Endometrium (tissue), 2 donors: ENCODE data around the gene YBX2.

ENCODE experiments used
- FAIRE-seq: peaks from 2 replicates; lab custom pipeline; 2012; peaks lifted over from hg19 to GRCh38; lab: Jason Lieb, UNC
- donor health status: control.
- donor health status: control.

YBX2 gene

DNA sequence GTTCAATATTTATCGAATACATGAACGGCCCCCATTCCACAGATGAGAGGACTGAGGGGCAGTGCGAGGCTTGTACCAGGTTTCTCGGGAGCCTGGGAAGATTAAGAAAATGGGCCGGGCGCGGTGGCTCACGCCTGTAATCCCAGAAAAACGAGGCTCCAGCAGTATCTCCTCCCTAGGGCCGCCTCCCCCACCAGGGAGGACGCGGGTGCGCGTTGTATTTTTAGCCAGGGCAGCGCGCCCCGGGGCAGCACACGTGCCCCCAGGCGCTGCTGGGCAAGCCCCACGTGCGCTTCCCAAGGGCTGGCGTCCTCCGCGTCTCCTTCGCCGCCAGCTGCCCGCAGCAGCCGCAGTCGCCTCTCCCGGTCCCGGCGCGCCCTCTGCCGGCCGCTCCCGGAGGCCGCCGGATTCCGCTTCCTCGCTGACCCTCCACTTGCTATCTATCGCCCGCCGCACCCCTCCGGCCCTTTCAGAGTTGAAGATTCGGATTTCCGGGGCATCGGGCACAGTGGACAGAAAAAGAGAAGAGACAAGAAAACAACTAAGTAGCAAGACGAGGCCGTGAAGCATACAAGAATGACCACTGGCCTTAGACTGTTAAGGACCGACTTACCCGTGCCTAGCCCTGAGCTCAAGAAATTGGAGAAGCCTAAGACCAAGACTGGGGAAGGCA lies 1.9 kb upstream of the YBX2 start:
- no peak for FAIRE-seq

DNA sequence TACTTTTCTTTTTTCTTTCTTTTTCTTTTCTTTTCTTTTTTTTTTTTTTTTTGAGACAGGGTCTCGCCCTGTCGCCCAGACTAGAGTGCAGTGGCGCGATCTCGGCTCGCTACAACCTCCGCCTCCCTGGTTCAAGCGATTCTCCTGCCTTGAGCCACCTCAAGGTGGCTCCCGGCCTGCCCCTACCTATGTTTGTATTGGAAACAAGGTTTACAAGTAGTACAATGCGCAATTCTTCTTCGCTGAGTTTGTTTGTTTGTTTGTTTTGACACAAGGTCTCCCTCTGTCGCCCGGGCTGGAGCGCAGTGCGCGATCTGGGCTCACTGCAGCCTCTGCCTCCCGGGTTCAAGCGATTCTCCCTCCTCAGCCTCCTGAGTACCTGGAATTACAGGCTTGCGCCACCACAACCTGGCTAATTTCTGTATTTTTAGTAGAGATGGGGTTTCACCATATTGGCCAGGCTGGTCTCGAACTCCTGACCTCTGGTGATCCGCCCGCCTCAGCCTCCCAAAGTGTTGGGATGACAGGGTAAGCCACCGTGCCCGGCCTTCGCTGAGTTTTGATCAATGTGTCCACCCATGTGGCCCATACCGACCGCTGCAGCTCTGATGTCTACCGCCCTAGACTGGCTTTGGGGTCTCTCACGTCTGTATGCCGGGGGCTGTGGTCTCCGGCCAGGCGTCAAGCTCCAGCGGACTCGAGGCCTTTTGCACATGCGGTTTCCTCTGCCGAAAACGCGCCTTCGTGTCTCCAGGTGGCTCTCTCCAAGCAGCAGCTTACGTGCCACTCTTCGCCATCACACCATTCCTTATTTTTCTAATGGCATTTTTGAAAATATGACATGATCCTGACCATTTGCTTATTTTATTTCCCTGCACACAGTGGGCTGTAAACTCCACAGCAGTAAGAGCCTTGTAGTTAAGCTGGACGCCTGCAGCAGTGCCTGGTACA lies 1.1 kb upstream of the YBX2 start:
- FAIRE-seq, result no peak

DNA sequence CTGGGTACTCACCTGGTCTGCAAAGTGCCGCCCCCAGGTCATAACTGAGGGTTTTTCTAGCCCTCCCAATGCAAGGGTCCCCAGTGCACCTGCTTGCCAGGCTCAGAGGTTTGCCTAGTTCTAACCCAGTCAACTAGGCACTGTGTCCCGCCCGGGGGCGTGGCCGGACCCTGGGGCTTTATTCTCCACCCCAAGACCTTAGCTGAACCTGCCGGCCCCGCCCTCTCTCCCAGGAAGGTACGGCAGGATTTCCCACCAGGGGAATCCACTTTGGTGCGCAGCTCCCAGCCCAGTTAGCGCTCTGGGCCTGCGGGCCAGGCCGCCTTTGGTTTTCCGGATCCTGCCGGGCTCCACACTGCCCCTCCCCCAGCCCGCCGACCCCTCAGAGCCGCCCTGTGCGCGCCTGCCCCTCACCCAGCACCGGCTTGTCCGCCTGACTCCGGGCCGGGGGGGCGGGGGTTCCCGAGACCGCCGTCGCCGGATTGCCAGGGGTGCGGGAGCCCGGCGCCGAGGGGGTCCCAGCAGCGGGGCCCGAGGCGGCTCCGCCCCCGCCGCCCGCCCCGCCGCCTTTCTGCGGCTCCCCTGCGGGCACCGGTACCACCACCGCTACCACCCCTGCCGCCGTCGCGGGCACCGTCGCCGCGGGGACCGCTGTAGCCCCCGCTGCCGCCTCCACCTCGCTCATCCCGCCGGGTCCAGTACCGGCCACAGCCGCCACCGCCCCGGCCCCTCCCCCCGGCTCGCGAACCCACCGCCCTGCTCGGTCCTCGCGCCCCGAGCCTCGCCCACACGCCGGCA lies 424 bp downstream of the YBX2 start:
- FAIRE-seq, result no peak

DNA sequence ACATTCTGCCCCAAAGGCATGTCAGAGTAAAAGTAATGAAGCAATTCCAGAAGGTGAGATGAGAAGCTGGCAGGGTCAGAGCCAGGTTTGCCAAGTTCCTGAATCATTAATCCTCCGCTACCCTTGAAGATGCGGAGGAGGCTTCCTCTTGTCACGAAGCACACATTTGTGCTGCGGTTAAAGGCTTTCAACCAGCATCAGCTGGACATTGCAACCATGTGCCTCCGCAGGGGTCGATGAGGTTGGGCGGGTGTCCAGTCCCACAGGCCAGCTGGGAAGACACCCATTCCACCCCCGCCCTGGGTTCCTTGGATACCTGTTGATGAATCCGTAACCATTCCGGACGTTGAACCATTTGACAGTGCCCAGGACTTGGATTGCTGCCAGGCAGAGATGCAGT lies 1.3 kb downstream of the YBX2 start:
- FAIRE-seq, result no peak

DNA sequence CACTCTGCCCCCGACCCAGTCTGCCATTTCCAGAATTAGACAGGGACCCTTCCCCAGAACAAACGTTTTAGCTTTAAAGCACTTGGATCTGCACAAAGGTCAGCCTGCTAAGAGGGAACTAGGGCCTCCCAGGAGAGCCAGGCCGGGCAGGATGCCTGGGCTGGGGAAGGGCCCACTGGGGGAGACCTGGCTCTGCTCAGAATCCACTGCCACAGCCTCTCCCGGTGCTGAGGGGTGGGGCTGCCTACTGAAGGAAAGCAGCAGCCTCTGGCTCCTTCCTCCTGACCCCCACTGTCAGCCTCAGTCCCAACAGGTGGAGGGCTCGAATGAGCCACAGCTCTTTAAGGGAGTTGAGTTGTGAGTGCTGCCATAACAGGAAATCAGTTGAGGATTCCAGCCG lies 1.7 kb downstream of the YBX2 start:
- no peak for FAIRE-seq

DNA sequence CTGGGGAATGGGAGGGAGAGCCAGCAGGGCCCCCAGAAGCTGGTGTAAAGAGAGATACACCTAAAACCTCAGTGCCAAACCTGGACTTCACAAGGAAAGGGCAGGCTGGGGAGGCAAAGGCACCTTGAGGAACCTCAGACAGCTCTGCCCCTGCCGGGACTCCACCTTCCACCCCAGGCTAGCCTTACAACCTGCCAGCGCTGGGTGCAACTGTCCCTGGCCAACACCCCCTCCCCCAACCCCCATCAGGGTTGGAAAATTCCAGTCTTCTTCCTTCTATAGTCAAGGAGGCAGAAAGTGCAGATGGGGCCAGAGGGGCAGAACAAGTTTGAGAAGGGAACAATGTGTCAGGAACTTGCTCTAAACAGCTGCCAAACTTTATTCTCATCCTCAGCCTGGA lies 2.2 kb downstream of the YBX2 start:
- FAIRE-seq, result no peak

DNA sequence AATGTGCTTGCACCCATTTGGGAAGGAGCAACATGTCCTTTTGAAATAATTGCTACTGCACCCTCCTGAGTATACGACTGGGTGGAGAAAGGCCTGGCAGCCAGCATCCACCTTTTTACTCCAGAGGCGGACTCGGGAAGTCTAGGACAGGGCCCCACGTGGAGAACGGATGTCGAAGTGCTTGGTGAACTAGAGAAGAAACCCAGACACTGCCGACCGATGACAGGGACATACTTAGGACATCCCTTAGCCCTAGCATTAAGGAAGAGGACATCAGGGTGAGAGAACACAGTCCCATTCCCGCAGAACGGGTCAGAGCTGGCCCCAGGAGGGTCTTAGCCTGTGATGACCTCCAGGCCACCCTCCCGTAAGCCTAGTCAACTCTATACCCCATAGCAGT lies 3.8 kb downstream of the YBX2 start:
- FAIRE-seq, result no peak

DNA sequence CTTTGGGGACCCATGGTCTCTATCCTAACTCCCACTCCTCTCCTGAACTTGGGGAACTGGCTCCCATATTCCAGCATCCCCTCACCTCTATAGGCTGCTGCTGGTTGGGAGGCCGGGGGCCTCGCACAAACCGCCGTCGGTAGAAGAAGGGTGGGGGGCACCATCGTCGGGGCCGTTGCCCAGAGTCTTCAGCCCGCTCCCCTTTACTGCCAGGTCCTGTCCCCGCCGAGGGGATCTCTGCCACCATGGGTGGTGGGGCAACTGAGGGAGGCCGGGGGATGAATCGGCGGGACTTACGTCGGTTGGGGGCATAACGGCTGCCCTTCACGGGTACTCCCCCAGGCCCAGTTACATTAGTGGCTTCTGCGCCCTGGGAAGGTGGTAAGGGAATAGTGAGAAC lies 4.3 kb downstream of the YBX2 start:
- FAIRE-seq, result no peak

DNA sequence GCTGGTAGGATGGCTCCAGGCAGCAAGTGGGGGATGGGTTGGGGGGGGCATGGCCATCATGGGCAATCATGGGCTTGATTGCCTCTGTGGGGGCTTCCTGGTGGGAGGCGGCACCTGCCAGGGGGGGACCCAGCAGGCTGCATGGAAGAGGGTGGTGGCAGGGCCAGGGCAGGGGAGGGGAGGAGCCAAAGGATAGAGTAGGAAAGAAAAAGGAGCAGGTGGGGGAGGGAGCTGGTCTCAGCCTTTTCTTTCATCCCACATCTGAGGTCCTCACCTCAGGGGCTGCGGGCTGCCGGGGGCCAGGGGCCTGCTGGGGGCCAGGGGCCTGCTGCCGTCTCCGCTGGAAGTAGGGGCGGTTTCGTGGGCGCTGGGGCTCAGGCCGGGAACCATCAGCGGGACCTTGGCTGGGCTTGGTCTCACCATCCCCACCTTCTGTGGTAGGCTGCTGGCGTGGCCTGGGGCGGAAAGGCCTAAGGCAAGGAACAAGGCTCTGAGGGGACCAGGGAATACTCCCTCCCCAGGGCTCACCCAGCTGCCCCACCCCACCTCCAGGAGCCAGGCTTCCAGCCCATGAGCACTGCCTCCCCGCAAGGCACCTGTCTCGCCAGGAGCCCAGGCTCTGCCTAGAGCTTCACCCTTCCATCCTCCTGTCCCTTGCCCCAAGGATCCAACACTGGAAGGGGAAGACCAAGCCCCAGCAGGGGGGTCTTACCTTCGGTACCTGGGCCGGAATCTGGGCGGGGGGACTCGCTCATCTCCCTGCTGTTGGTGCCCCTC lies 5.0 kb downstream of the YBX2 start:
- FAIRE-seq, result no peak

DNA sequence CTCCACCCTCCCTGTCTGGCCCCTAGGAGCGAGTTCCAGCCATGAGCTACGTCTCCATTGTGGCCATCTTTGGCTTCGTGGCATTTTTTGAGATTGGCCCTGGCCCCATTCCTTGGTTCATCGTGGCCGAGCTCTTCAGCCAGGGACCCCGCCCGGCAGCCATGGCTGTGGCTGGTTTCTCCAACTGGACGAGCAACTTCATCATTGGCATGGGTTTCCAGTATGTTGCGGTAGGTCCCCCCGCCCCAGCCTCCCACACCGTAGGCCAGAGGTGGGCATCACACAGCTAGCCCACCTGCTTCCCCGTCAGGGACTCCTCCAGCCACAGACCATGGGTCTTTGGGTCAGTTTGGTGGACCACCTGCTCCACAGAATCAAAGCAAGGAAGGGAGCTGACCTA lies 8.8 kb downstream of the YBX2 start:
- no peak for FAIRE-seq

DNA sequence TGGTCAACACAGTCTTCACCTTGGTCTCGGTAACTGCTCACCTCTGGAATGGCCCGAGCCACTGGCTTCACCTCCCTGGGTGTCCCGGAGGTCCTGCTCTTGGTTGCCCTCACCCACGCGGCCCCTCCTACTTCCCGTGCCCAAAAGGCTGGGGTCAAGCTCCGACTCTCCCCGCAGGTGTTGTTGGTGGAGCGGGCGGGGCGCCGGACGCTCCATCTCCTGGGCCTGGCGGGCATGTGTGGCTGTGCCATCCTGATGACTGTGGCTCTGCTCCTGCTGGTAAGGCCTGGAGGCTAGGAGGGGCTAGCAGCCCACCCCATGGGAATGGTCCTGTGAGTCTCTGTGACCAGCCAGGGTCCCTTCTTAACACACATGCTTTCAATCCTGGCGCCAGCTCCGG lies 9.5 kb downstream of the YBX2 start:
- no peak for FAIRE-seq

DNA sequence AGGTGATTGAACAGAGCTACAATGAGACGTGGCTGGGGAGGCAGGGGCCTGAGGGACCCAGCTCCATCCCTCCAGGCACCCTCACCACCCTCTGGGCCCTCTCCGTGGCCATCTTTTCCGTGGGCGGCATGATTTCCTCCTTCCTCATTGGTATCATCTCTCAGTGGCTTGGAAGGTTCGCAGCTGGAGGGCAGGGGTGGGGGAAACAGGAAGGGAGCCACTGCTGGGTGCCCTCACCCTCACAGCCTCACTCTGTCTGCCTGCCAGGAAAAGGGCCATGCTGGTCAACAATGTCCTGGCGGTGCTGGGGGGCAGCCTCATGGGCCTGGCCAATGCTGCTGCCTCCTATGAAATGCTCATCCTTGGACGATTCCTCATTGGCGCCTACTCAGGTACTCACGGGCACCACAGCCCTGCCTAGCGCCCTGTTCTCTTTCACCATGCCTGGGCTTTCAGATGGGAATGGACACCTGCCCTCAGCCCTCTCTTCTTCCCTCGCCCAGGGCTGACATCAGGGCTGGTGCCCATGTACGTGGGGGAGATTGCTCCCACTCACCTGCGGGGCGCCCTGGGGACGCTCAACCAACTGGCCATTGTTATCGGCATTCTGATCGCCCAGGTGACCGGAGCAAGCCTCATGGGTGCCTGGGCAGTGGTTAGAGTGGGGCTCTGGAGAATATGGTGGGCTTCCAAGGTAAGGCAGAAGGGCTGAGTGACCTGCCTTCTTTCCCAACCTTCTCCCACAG lies 10.8 kb downstream of the YBX2 start:
- FAIRE-seq, result no peak

DNA sequence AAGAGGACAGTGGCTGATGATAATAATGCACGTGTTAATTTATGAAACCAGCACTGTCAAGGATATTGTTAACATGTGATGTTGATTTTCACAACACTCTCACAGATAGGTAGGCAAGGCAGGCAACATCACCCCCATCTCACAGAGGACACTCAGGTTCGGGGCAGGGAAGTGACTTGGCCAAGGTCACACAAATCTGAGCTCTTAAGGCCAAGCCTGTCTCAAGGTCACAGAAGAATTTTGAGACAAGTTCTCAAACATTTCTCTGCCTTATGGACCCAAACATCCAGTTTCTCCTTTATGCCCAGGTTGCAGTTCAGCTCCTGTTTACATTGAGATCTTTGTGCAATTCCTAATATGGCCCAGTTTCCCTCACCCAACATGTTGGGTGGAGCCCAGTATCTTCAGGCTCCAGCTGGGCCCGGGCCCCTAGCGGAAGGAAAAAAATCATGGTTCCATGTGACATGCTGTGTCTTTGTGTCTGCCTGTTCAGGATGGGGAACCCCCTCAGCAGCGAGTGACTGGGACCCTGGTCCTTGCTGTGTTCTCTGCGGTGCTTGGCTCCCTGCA lies 11.6 kb downstream of the YBX2 start:
- FAIRE-seq, result no peak

DNA sequence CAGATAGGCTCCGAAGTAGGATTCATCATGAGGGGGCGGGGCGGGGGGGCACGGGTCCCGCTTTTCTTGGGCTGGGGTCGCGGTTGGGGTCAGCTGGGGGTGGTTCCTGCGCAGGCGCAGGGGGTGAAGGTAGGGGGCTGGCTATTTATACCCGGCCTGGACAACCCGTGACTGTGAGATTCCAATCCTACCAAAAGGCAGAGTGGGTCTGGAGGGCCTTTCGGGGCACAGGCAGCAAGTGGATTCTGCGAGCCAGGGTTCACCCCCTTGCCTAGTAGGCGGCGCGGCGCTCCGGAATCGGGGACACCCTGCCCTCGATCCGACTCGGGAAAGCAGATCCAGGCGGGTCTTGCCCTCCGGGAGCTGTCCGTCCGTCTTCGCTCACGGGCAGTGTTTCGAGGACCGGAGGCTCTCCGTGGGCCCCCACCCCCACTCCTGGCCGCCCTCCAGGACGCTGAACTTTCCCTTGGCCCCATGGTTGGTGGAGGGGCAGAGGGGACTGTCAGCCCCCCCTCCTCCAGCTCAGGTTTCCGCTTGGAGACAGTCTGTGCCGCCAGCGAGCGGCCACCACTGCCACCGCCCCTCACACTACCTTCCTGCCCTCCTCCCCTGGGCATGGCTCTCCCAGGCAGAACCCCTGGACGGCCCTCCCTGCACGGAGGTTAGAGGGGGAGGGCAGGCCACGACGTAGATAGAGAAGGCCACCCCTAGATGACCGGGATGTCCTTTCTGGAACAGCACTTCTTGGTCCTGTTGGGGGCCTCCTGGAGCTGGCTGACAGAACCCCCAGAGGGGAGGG lies 12.3 kb downstream of the YBX2 start:
- FAIRE-seq, result no peak

DNA sequence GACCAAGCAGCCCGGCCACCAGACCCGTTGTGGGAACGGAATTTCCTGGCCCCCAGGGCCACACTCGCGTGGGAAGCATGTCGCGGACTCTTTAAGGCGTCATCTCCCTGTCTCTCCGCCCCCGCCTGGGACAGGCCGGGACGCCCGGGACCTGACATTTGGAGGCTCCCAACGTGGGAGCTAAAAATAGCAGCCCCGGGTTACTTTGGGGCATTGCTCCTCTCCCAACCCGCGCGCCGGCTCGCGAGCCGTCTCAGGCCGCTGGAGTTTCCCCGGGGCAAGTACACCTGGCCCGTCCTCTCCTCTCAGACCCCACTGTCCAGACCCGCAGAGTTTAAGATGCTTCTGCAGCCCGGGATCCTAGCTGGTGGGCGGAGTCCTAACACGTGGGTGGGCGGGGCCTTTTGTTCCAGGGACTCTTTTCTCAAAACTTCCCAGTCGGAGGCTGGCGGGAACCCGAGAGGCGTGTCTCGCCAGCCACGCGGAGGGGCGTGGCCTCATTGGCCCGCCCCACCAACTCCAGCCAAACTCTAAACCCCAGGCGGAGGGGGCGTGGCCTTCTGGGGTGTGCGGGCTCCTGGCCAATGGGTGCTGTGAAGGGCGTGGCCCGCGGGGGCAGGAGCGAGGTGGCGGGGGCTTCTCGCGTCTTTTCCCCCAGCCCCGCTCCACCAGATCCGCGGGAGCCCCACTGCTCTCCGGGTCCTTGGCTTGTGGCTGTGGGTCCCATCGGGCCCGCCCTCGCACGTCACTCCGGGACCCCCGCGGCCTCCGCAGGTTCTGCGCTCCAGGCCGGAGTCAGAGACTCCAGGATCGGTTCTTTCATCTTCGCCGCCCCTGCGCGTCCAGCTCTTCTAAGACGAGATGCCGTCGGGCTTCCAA lies 13.1 kb downstream of the YBX2 start, which contains the start of gene SLC2A4:
Gene SLC2A4 (plus strand): TSS at position 645 of the 879 bp plus-strand sequence. CDS start 217 bp downstream, at position 862.
- peak; percentile 18 for FAIRE-seq

DNA sequence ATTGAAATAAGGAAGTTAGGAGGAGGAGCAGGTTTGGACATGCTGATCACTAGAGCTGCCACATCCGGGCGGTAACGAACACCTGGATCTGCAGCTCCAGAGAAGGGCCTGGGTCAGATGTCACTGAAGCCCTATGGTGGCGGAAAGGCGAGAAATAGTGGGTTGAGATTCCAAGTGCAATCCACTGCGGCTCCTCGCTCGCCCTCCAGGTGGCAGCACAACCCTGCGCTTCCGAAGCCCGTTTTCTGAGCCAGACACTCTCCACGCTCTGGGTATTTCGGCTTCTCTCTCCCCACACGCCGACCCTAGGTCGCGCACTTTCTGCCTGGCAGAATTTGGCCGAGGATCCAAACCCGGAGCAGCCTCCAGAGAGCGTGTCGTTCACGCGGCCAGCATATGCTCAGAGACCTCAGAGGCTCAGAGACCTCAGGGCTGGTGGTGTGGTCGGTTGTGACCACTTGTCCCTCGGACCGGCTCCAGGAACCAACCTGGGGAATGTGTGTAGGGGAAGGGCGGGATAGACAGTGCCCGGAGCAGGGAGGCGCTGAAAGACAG lies 13.8 kb downstream of the YBX2 start:
- FAIRE-seq, result peak; percentile 41

DNA sequence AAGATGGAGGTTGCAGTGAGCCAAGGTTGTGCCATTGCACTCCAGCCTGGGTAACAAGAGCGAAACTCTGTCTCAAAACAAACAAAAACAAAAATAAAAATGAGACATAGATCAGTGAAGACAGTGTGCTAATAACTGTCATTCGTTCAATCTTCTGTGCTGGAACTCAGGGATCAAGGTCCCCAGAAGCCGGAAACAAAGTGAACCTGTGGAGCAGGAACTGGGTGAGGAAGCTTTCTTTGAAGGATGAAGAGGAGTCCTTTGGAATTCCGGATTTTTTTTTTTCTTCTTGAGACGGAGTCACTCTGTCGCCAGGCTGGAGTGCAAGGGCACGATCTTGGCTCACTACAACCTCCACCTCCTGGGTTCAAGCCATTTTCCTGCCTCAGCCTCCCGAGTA lies 15.0 kb downstream of the YBX2 start:
- no peak for FAIRE-seq

DNA sequence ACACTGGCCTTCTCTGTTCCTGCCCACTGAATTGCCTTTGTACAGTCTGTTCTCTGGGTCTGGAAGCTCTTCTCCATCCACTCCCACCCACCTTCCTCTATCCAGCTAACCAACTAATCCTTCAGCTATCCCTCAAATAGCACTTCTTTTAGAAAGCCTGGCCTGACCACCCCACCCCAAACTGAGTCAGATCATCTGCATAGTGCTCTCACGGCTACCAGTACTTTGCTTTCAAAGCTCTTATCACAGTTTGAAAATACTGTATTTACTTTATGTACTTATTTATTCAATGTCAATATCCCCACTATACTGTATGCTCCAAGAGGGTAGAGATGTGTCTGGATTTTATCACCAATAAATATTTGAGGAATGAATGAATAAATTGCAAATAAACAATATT lies 27.7 kb downstream of the YBX2 start:
- no peak for FAIRE-seq

DNA sequence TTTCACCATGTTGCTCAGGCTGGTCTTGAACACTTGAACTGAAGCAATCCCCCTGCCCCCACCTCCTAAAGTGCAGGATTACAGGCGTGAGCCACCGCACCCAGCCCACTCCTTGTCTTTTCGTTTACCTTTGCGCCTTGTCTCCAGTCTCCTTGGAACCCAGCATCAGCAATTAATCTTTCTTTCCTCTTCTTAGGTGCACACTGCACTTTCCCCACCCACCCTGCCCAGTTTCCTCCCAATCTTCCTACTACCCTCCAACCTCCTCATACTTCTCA lies 30.7 kb downstream of the YBX2 start:
- FAIRE-seq, result no peak
